ENCODE data around the gene TLNRD1. TPM values are rescaled to one million over a fixed set of nuclear protein-coding genes. Genes with fewer than 3 reads are reported as not detected.

Gene TLNRD1
- total RNA-seq, 1 experiment from 2014 or later, result 19.3 TPM

GRCh38 chr15:81011593-81011992, 10.9 kb downstream of the TLNRD1 start:
- H3K27ac ChIP-seq (ENCODE audit: insufficient read length, low read depth, low read length), result no peak overlapping the region
- no peak overlapping the region for H2BK5ac ChIP-seq (ENCODE audit: insufficient read length, low read length)
- no peak overlapping the region for H2BK20ac ChIP-seq (ENCODE audit: low read depth, low read length, poor library complexity, severe bottlenecking)
- DNase-seq, result no peak
- no peaks in the 10 kb centered on the region for H3K23me2 ChIP-seq (ENCODE audit: insufficient read length, low read depth, low read length, poor library complexity, severe bottlenecking)
- Mint-ChIP-seq H3K36me3 (ENCODE audit: insufficient read depth in 1 of 3, low read depth in 3 of 3) (no peaks in the 10 kb centered on the region), H3K27ac (no peak overlapping the region), H3K9me3 (no peaks in the 10 kb centered on the region), H3K4me3 (no peak overlapping the region), H3K27me3 (ENCODE audit: low read depth) (no peaks in the 10 kb centered on the region; the same call in 1 of the 2 replicates), H3K4me1 (peaks cover 0 to 7% of the 10 kb centered on the region in 2 experiments; a peak in 2 of 4 replicates)
- H3K4me1 ChIP-seq (ENCODE audit: insufficient read depth, low read length), result no peaks in the 10 kb centered on the region
- no peak overlapping the region for H4K91ac ChIP-seq (ENCODE audit: insufficient read length, low read depth, low read length)
- no peak overlapping the region for H3K18ac ChIP-seq (ENCODE audit: insufficient read length, low read depth, low read length)
- no peak overlapping the region for H2AFZ ChIP-seq (ENCODE audit: low read length)
- no peaks in the 10 kb centered on the region for H3K79me2 ChIP-seq (ENCODE audit: insufficient read depth, low read length)
- H3K9ac ChIP-seq (ENCODE audit: extremely low read depth, insufficient read length, low read length), result no peak overlapping the region
- H4K20me1 ChIP-seq (ENCODE audit: control insufficient read depth, insufficient read depth, insufficient read length), result no peaks in the 10 kb centered on the region
- no peaks in the 10 kb centered on the region for H3K27me3 ChIP-seq (ENCODE audit: insufficient read depth, low read length)
- H4K8ac ChIP-seq (replicated peaks; ENCODE audit: insufficient read length, low read depth, low read length), result no peak overlapping the region
- H3K4ac ChIP-seq (ENCODE audit: low read depth, low read length), result no peak overlapping the region
- no peak overlapping the region for H2BK120ac ChIP-seq (ENCODE audit: low read depth, low read length, poor library complexity, severe bottlenecking)
- no peak overlapping the region for H2BK15ac ChIP-seq (ENCODE audit: low read depth, low read length)
- H3K9me3 ChIP-seq (ENCODE audit: control insufficient read depth, low read depth, low read length), result no peaks in the 10 kb centered on the region
- TF ChIP-seq, protein P1, sequence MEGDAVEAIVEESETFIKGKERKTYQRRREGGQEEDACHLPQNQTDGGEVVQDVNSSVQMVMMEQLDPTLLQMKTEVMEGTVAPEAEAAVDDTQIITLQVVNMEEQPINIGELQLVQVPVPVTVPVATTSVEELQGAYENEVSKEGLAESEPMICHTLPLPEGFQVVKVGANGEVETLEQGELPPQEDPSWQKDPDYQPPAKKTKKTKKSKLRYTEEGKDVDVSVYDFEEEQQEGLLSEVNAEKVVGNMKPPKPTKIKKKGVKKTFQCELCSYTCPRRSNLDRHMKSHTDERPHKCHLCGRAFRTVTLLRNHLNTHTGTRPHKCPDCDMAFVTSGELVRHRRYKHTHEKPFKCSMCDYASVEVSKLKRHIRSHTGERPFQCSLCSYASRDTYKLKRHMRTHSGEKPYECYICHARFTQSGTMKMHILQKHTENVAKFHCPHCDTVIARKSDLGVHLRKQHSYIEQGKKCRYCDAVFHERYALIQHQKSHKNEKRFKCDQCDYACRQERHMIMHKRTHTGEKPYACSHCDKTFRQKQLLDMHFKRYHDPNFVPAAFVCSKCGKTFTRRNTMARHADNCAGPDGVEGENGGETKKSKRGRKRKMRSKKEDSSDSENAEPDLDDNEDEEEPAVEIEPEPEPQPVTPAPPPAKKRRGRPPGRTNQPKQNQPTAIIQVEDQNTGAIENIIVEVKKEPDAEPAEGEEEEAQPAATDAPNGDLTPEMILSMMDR (conservative IDR thresholded peaks at IDR 0.05), result no peak
- no peak overlapping the region for H3T11ph ChIP-seq (ENCODE audit: low read length)
- no peak overlapping the region for H3K4me2 ChIP-seq (ENCODE audit: insufficient read depth, insufficient read length, low read length)
- no peak overlapping the region for H2AK5ac ChIP-seq (ENCODE audit: insufficient read length, low read length)
- no peaks in the 10 kb centered on the region for H3K79me1 ChIP-seq (ENCODE audit: insufficient read depth, low read depth, low read length, poor library complexity, severe bottlenecking)
- no peak overlapping the region for H4K5ac ChIP-seq (ENCODE audit: insufficient read length, low read depth, low read length)
- H3K23ac ChIP-seq (ENCODE audit: insufficient read length, low read depth, low read length), result no peak overlapping the region
- H3K14ac ChIP-seq (ENCODE audit: insufficient read depth, low read length), result no peak overlapping the region
- H3K56ac ChIP-seq (ENCODE audit: insufficient read length, low read depth, low read length), result no peak overlapping the region
- H2BK12ac ChIP-seq (ENCODE audit: insufficient read length, low read depth, low read length), result no peak overlapping the region
